Panc1 (cell line): ENCODE results near the gene LBHD1.

Experiments used
- CTCF ChIP-seq: fragments of 450-650 bp; IDR thresholded peaks from 2 replicates; pipeline ENCODE4 v1.5.1; 2017; ENCODE audit warnings: mild to moderate bottlenecking
- SIN3A ChIP-seq: IDR thresholded peaks from 2 replicates; pipeline ENCODE4 v1.6.1; 2012; ENCODE audit warnings: low read depth, mild to moderate bottlenecking, low read length, moderate library complexity, borderline replicate concordance; ENCODE audit not compliant: insufficient read depth

GRCh38 chr11:62621027-62621566, 51.0 kb downstream of the LBHD1 start:
- TF ChIP-seq CTCF (no peak), SIN3A (no peak)
